ENCODE measurements around the gene APBB2.
"Not testable (repeated sequence)": the region's sequence is repeated elsewhere in the genome, so short reads cannot be mapped to it uniquely, and the experiment has no call there.

APBB2 gene

GRCh38 chr4:40840985-40841571 is 373.3 kb downstream of the APBB2 start:
- peak; percentile 67 for DNase-seq

GRCh38 chr4:40840255-40840984 is 373.9 kb downstream of the APBB2 start:
- DNase-seq, result no peak

- no peak for DNase-seq
These were observed 375.6 kb downstream of the APBB2 start for GRCh38 chr4:40838742-40839141.

GRCh38 chr4:40837094-40837870 is 377.1 kb downstream of the APBB2 start:
- DNase-seq, result no peak

GRCh38 chr4:40833212-40833611 is 381.1 kb downstream of the APBB2 start:
- no peak for DNase-seq

- no peak for DNase-seq
These were observed 382.2 kb downstream of the APBB2 start for GRCh38 chr4:40832175-40832574.

- no peak for DNase-seq
These were observed 383.0 kb downstream of the APBB2 start for GRCh38 chr4:40831146-40831907.

GRCh38 chr4:40829586-40829985 is 384.8 kb downstream of the APBB2 start:
- no peak for DNase-seq

- no peak for DNase-seq
These were observed 385.7 kb downstream of the APBB2 start for GRCh38 chr4:40828661-40829060.

- DNase-seq, result no peak
These were observed 386.6 kb downstream of the APBB2 start for GRCh38 chr4:40827758-40828157.

- DNase-seq, result no peak
These were observed 387.5 kb downstream of the APBB2 start for GRCh38 chr4:40826821-40827220.

- no peak for DNase-seq
These were observed 389.1 kb downstream of the APBB2 start for GRCh38 chr4:40825014-40825838.

- no peak for DNase-seq
These were observed 391.7 kb downstream of the APBB2 start for GRCh38 chr4:40822420-40823166.

- no peak for DNase-seq
These were observed 394.2 kb downstream of the APBB2 start for GRCh38 chr4:40820101-40820500.

- DNase-seq, result not testable (repeated sequence)
These were observed 397.2 kb downstream of the APBB2 start for GRCh38 chr4:40817157-40817556.

GRCh38 chr4:40812856-40813255 is 401.5 kb downstream of the APBB2 start:
- DNase-seq, result no peak

GRCh38 chr4:40812386-40812785 is 402.0 kb downstream of the APBB2 start:
- no peak for DNase-seq

GRCh38 chr4:40811956-40812355 is 402.4 kb downstream of the APBB2 start:
- no peak for DNase-seq

GRCh38 chr4:40808926-40809457 is 405.4 kb downstream of the APBB2 start:
- no peak for DNase-seq

GRCh38 chr4:40804598-40804997 is 409.7 kb downstream of the APBB2 start:
- no peak for DNase-seq

- no peak for DNase-seq
These were observed 414.3 kb downstream of the APBB2 start for GRCh38 chr4:40800064-40800463.
